ENCODE data around the gene ZNF576. TPM values are rescaled to one million over a fixed set of nuclear protein-coding genes. Genes with fewer than 3 reads are reported as not detected.
A peak's percentile ranks its signal among the peaks of the same experiment; 100 is the strongest.

The ZNF576 gene
- total RNA-seq, 1 experiment from 2014 or later, result 14.1 TPM

GRCh38 chr19:43640424-43640757, 44.0 kb downstream of the ZNF576 start:
- CTCF ChIA-PET, result no interaction called here
- Histone ChIP-seq H3K36me3 (ENCODE audit: control insufficient read depth, insufficient read depth, low read length) (no peaks in the 10 kb centered on the region; the same call in 1 of the 2 replicates), H3K27ac (ENCODE audit: low read length) (no peak overlapping the region), H3K4me1 (ENCODE audit: control insufficient read depth, insufficient read depth, low read length) (no peaks in the 10 kb centered on the region; the same call in 1 of the 2 replicates), H3K27me3 (ENCODE audit: control insufficient read depth, insufficient read depth, low read length) (peaks cover 4% of the 10 kb centered on the region; the same call in 1 of the 2 replicates), H3K9me3 (ENCODE audit: control insufficient read depth, insufficient read depth, low read depth, low read length) (no peaks in the 10 kb centered on the region), H3K4me3 (ENCODE audit: low read depth in 2 of 2, low read length in 2 of 2) (peak overlapping the region; percentile 39 to 40; a peak in 3 of 4 replicates)
- in situ Hi-C loops (cut with HindIII; ENCODE audit: low pct_unique_long_range_greater_than_20kb, low sequenced_read_pairs) (no loop called here), intact Hi-C loops (cut with micrococcal nuclease; ENCODE audit: unreplicated experiment) (no loop called here)
- DNase-seq (ENCODE audit: low read depth, low spot score) (no peak), ATAC-seq (peak; percentile 32; the same call in 1 of the 2 replicates)
- BruUV-seq (replicated peaks), result no TSS peak
- POLR2A ChIA-PET, result no interaction called here
- no peak for TF ChIP-seq TCF7L2 (IDR thresholded peaks at IDR 0.05; ENCODE audit: low read depth, low read length)

- no peak for ATAC-seq
- Histone ChIP-seq H3K4me1 (ENCODE audit: control insufficient read depth, insufficient read depth, low read length) (no peaks in the 10 kb centered on the region), H3K4me3 (ENCODE audit: low read depth in 2 of 2, low read length in 2 of 2) (no peak overlapping the region), H3K9me3 (ENCODE audit: control insufficient read depth, insufficient read depth, low read depth, low read length) (no peaks in the 10 kb centered on the region), H3K27ac (ENCODE audit: low read length) (no peak overlapping the region), H3K36me3 (ENCODE audit: control insufficient read depth, insufficient read depth, low read length) (no peaks in the 10 kb centered on the region; the same call in 1 of the 2 replicates), H3K27me3 (ENCODE audit: control insufficient read depth, insufficient read depth, low read length) (peaks cover 4% of the 10 kb centered on the region; the same call in 1 of the 2 replicates)
- no peak for TF ChIP-seq SIN3A (IDR thresholded peaks at IDR 0.05; ENCODE audit: borderline replicate concordance, insufficient read depth, low read depth, low read length)
- no peak for TF ChIP-seq REST (IDR thresholded peaks at IDR 0.05; ENCODE audit: insufficient read depth in 1 of 2, low read depth in 2 of 2, low read length in 1 of 2)
- TF ChIP-seq CTCF (IDR thresholded peaks at IDR 0.05), result no peak
- no peak for TF ChIP-seq POLR2AphosphoS5 (IDR thresholded peaks at IDR 0.05; ENCODE audit: low read depth, low read length)
- no peak for TF ChIP-seq TCF7L2 (IDR thresholded peaks at IDR 0.05; ENCODE audit: low read depth, low read length)
- ChIA-PET CTCF (no interaction called here), POLR2A (no interaction called here)
- intact Hi-C loops (cut with micrococcal nuclease; ENCODE audit: unreplicated experiment), result no loop called here
- no peak for DNase-seq (ENCODE audit: low read depth, low spot score)
- in situ Hi-C loops (cut with HindIII; ENCODE audit: low pct_unique_long_range_greater_than_20kb, low sequenced_read_pairs), result no loop called here
- BruUV-seq (replicated peaks), result no TSS peak
These were observed 44.9 kb downstream of the ZNF576 start for GRCh38 chr19:43641333-43641732.

- Histone ChIP-seq H3K4me1 (ENCODE audit: control insufficient read depth, insufficient read depth, low read length) (no peaks in the 10 kb centered on the region), H3K36me3 (ENCODE audit: control insufficient read depth, insufficient read depth, low read length) (no peaks in the 10 kb centered on the region; the same call in 1 of the 2 replicates), H3K27ac (ENCODE audit: low read length) (no peak overlapping the region), H3K27me3 (ENCODE audit: control insufficient read depth, insufficient read depth, low read length) (peaks cover 4% of the 10 kb centered on the region; the same call in 1 of the 2 replicates), H3K4me3 (ENCODE audit: low read depth in 2 of 2, low read length in 2 of 2) (no peak overlapping the region), H3K9me3 (ENCODE audit: control insufficient read depth, insufficient read depth, low read depth, low read length) (no peaks in the 10 kb centered on the region)
- ATAC-seq (no peak), DNase-seq (ENCODE audit: low read depth, low spot score) (no peak)
- intact Hi-C loops (cut with micrococcal nuclease; ENCODE audit: unreplicated experiment), result no loop called here
- BruUV-seq (replicated peaks), result no TSS peak
- ChIA-PET POLR2A (no interaction called here), CTCF (no interaction called here)
- in situ Hi-C loops (cut with HindIII; ENCODE audit: low pct_unique_long_range_greater_than_20kb, low sequenced_read_pairs), result no loop called here
- TF ChIP-seq REST (IDR thresholded peaks at IDR 0.05; ENCODE audit: insufficient read depth in 1 of 2, low read depth in 2 of 2, low read length in 1 of 2), result no peak
- TF ChIP-seq CTCF (IDR thresholded peaks at IDR 0.05), result no peak
- no peak for TF ChIP-seq POLR2AphosphoS5 (IDR thresholded peaks at IDR 0.05; ENCODE audit: low read depth, low read length)
- no peak for TF ChIP-seq TCF7L2 (IDR thresholded peaks at IDR 0.05; ENCODE audit: low read depth, low read length)
- no peak for TF ChIP-seq SIN3A (IDR thresholded peaks at IDR 0.05; ENCODE audit: borderline replicate concordance, insufficient read depth, low read depth, low read length)
These were observed 46.1 kb downstream of the ZNF576 start for GRCh38 chr19:43642531-43642930.
